PC-3 (cell line): ENCODE data around the gene SMIM38. TPM values are rescaled to one million over a fixed set of nuclear protein-coding genes. Genes with fewer than 3 reads are reported as not detected.

ENCODE experiments used
- ATAC-seq: fragments of 200-7000 bp; cut with Tn5 transposase; 2 replicates; pipeline ENCODE4 v1.9.1; 2020; ENCODE audit warnings: mild to moderate bottlenecking, moderate library complexity
- BruUV-seq: library from RNA; stranded (reverse); fragments of 400-500 nt; replicated peaks from 2 replicates; lab custom pipeline; 2021; lab: Mats Ljungman, UMichigan
- CTCF ChIA-PET: fragments of 300-600 bp; sonication (Branson Sonifier 250); formaldehyde crosslinking; loops from one replicate; lab custom pipeline; 2022; ENCODE audit warnings: antibody characterized with exemption; lab: Charles Lee
- POLR2A ChIA-PET: fragments of 300-600 bp; sonication (Branson Sonifier 250); formaldehyde crosslinking; loops from one replicate; lab custom pipeline; 2022; ENCODE audit warnings: antibody characterized with exemption; ENCODE audit not compliant: unreplicated experiment; lab: Charles Lee
- DNase-seq: peaks from one replicate; pipeline ENCODE4 v3.0.0-alpha.2; 2015
- H2AFZ ChIP-seq: fragments of 300-600 bp; sonication (generic); 2 replicates; pipeline ENCODE4 v1.6.0; 2016; ENCODE audit warnings: antibody characterized with exemption, low read length
- H3F3A ChIP-seq: fragments of 300-600 bp; sonication (generic); one replicate; pipeline ENCODE4 v1.6.0; 2017; ENCODE audit warnings: antibody characterized with exemption, low read length, control low read depth, mild to moderate bottlenecking; ENCODE audit not compliant: unreplicated experiment
- H3K27ac ChIP-seq: fragments of 300-600 bp; sonication (generic); 2 replicates; pipeline ENCODE4 v1.5.1; 2016; ENCODE audit warnings: mild to moderate bottlenecking, low read length
- H3K27me3 ChIP-seq: fragments of 300-600 bp; sonication (generic); 2 replicates; pipeline ENCODE4 v1.6.1; 2016; ENCODE audit warnings: low read length, mixed read lengths
- H3K36me3 ChIP-seq: fragments of 300-600 bp; sonication (generic); 2 replicates; pipeline ENCODE4 v1.6.1; 2016; ENCODE audit warnings: low read depth, mixed run types, low read length, mixed read lengths
- H3K4me1 ChIP-seq: fragments of 300-600 bp; sonication (generic); 2 replicates; pipeline ENCODE4 v1.5.1; 2016; ENCODE audit warnings: low read length; ENCODE audit not compliant: insufficient read depth
- H3K4me2 ChIP-seq: fragments of 300-600 bp; sonication (generic); 2 replicates; pipeline ENCODE4 v1.6.0; 2016; ENCODE audit warnings: low read length
- H3K4me3 ChIP-seq: fragments of 300-600 bp; sonication (generic); 2 replicates; pipeline ENCODE4 v1.5.1; 2016; ENCODE audit warnings: mild to moderate bottlenecking, low read length, mixed read lengths
- H3K79me2 ChIP-seq: fragments of 300-600 bp; sonication (generic); 2 replicates; pipeline ENCODE4 v1.6.1; 2017; ENCODE audit warnings: low read length, mixed read lengths
- H3K9ac ChIP-seq: fragments of 300-600 bp; sonication (generic); 2 replicates; pipeline ENCODE4 v1.6.0; 2016; ENCODE audit warnings: mild to moderate bottlenecking, low read length
- H3K9me2 ChIP-seq: fragments of 300-600 bp; sonication (generic); replicated peaks from 2 replicates; pipeline ENCODE4 v1.6.1; 2016; ENCODE audit warnings: mixed run types, low read length, mixed read lengths
- H3K9me3 ChIP-seq: fragments of 300-600 bp; sonication (generic); 2 replicates; pipeline ENCODE4 v1.6.1; 2016; ENCODE audit warnings: low read length, mixed read lengths
- H4K20me1 ChIP-seq: fragments of 300-600 bp; sonication (generic); 2 replicates; pipeline ENCODE4 v1.6.1; 2016; ENCODE audit warnings: low read length, mixed read lengths
- CTCF ChIP-seq: fragments of 300-600 bp; sonication (generic); conservative IDR thresholded peaks from 2 replicates; pipeline ENCODE4 v1.5.1; 2017; ENCODE audit warnings: antibody characterized with exemption, low read depth, mild to moderate bottlenecking, low read length
- EZH2 ChIP-seq: fragments of 300-600 bp; sonication (generic); IDR thresholded peaks from one replicate; pipeline ENCODE4 v1.6.1; 2017; ENCODE audit warnings: antibody characterized with exemption, mild to moderate bottlenecking, low read length; ENCODE audit not compliant: unreplicated experiment
- EZH2phosphoT487 ChIP-seq: fragments of 300-600 bp; sonication (generic); IDR thresholded peaks from 2 replicates; pipeline ENCODE4 v1.6.1; 2018; ENCODE audit warnings: mild to moderate bottlenecking, antibody characterized with exemption, low read length, borderline replicate concordance
- intact Hi-C: fragments of 100-400 bp; cut with micrococcal nuclease; formaldehyde crosslinking; loops from 2 replicates; pipeline ENCODE4 v1.9.0; 2023
- total RNA-seq: library from RNA; depleted of rRNA; stranded (reverse); fragments of >200 nt; gene quantifications from 2 replicates; pipeline ENCODE4 v1.2.3, GENCODE V29; 2014

SMIM38 gene
- total RNA-seq, 1 experiment from 2014 or later, result 0.04 TPM

GRCh38 chr11:69109101-69109500 lies 46.6 kb upstream of the SMIM38 start:
- DNase-seq, result no peak
- no peak overlapping the region for H2AFZ ChIP-seq
- H3F3A ChIP-seq, result no peaks in the 10 kb centered on the region
- H3K36me3 ChIP-seq, result no peaks in the 10 kb centered on the region
- no peaks in the 10 kb centered on the region for H3K9me2 ChIP-seq
- intact Hi-C loops, result no loop called here
- no peaks in the 10 kb centered on the region for H3K9me3 ChIP-seq
- no TSS peak for BruUV-seq
- ATAC-seq, result no peak
- ChIA-PET POLR2A (no interaction called here), CTCF (no interaction called here)
- H3K79me2 ChIP-seq, result no peaks in the 10 kb centered on the region
- H3K9ac ChIP-seq, result no peak overlapping the region
- TF ChIP-seq CTCF (no peak), EZH2phosphoT487 (no peak), EZH2 (no peak)
- H3K4me1 ChIP-seq, result peaks cover 7% of the 10 kb centered on the region; the same call in 1 of the 2 replicates
- no peaks in the 10 kb centered on the region for H3K27me3 ChIP-seq
- H3K4me3 ChIP-seq, result no peak overlapping the region
- H3K4me2 ChIP-seq, result no peak overlapping the region
- H4K20me1 ChIP-seq, result no peaks in the 10 kb centered on the region
- H3K27ac ChIP-seq, result no peak overlapping the region

GRCh38 chr11:69110451-69110850 lies 45.3 kb upstream of the SMIM38 start:
- intact Hi-C loops, result no loop called here
- ChIA-PET CTCF (no interaction called here), POLR2A (no interaction called here)
- TF ChIP-seq EZH2 (no peak), CTCF (no peak), EZH2phosphoT487 (no peak)
- H3K4me2 ChIP-seq, result no peak overlapping the region
- no peak for DNase-seq
- H4K20me1 ChIP-seq, result no peaks in the 10 kb centered on the region
- H2AFZ ChIP-seq, result no peak overlapping the region
- BruUV-seq, result no TSS peak
- peaks cover 12% of the 10 kb centered on the region for H3K4me1 ChIP-seq
- no peak overlapping the region for H3K27ac ChIP-seq
- H3K9me3 ChIP-seq, result no peaks in the 10 kb centered on the region
- no peaks in the 10 kb centered on the region for H3K9me2 ChIP-seq
- no peaks in the 10 kb centered on the region for H3K79me2 ChIP-seq
- H3K4me3 ChIP-seq, result no peak overlapping the region
- H3F3A ChIP-seq, result no peaks in the 10 kb centered on the region
- no peak overlapping the region for H3K9ac ChIP-seq
- H3K36me3 ChIP-seq, result no peaks in the 10 kb centered on the region
- ATAC-seq, result no peak
- H3K27me3 ChIP-seq, result no peaks in the 10 kb centered on the region

- Histone ChIP-seq H3K36me3 (no peaks in the 10 kb centered on the region), H3K4me3 (no peak overlapping the region), H3K4me1 (peaks cover 17% of the 10 kb centered on the region), H3K79me2 (no peaks in the 10 kb centered on the region), H3K9me2 (no peaks in the 10 kb centered on the region), H3K27me3 (no peaks in the 10 kb centered on the region), H3K4me2 (no peak overlapping the region), H4K20me1 (no peaks in the 10 kb centered on the region), H2AFZ (no peak overlapping the region), H3F3A (no peaks in the 10 kb centered on the region), H3K27ac (no peak overlapping the region), H3K9ac (no peak overlapping the region), H3K9me3 (no peaks in the 10 kb centered on the region)
- ChIA-PET POLR2A (no interaction called here), CTCF (no interaction called here)
- intact Hi-C loops, result no loop called here
- TF ChIP-seq EZH2phosphoT487, result no peak
- no peak for TF ChIP-seq EZH2
- no peak for TF ChIP-seq CTCF
- BruUV-seq, result no TSS peak
- DNase-seq (no peak), ATAC-seq (no peak)
These were observed 43.9 kb upstream of the SMIM38 start for GRCh38 chr11:69111624-69112542.
